ENCODE measurements around the gene ISCA1.

The ISCA1 gene

DNA sequence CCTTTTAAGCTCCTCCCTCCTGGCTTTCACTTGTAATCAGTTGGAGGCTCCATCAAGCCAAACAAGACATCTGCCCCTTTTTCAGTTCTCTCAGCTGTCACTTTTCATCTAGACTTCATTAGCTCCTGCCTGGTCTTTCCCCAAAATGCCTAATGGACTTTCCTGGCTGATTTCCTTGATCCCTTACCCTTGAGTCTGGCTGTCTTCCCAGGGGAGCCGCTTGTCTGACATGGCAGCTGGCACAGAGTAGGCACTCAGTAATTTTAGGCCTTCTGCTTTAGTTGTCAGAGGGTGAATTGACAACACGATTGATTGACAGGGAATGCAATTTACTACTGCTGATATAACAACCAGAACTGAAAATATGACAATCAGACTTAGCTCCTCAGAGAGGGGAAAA, 24.9 kb downstream of the ISCA1 start:
- H3K4me1 ChIP-seq (ENCODE audit: insufficient read depth, low read length) = no peaks in the 10 kb centered on the region
- H3K4me3 ChIP-seq (ENCODE audit: low read depth in 1 of 2, low read length in 2 of 2) = no peak overlapping the region
- no peak overlapping the region for H3K27ac ChIP-seq (ENCODE audit: low read depth, low read length)
- peaks cover 3% of the 10 kb centered on the region for H3K36me3 ChIP-seq (ENCODE audit: insufficient read depth, low read length)
- H3K9ac ChIP-seq (ENCODE audit: low read length) = no peak overlapping the region
- H3K9me3 ChIP-seq (ENCODE audit: low read length) = no peaks in the 10 kb centered on the region
- no peaks in the 10 kb centered on the region for H3K27me3 ChIP-seq (ENCODE audit: control insufficient read depth in 1 of 2, insufficient read depth in 2 of 2, low read length in 2 of 2)

DNA sequence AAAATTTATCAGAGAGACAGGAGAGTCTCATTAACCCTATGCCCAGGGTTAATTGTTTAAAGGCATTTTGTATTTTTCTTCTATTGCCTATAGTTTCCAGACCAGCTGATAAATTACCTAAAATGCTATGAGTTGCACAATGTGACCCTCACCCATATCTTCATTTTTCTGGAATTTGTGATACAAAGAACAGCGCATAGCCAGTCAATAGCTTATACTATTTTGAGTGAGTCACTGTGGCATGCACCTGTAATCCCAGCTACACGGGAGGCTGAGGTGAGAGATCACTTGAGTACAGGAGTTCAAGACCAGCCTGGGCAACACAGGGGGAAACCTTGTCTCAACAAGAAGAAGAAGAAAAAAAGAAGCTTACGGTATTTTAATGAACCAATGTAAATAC, 25.7 kb downstream of the ISCA1 start:
- H3K9ac ChIP-seq (ENCODE audit: low read length) = no peak overlapping the region
- H3K9me3 ChIP-seq (ENCODE audit: low read length) = no peaks in the 10 kb centered on the region
- H3K4me3 ChIP-seq (ENCODE audit: low read depth in 1 of 2, low read length in 2 of 2) = no peak overlapping the region
- H3K4me1 ChIP-seq (ENCODE audit: insufficient read depth, low read length) = no peaks in the 10 kb centered on the region
- no peaks in the 10 kb centered on the region for H3K27me3 ChIP-seq (ENCODE audit: control insufficient read depth in 1 of 2, insufficient read depth in 2 of 2, low read length in 2 of 2)
- H3K36me3 ChIP-seq (ENCODE audit: insufficient read depth, low read length) = no peaks in the 10 kb centered on the region
- H3K27ac ChIP-seq (ENCODE audit: low read depth, low read length) = no peak overlapping the region

DNA sequence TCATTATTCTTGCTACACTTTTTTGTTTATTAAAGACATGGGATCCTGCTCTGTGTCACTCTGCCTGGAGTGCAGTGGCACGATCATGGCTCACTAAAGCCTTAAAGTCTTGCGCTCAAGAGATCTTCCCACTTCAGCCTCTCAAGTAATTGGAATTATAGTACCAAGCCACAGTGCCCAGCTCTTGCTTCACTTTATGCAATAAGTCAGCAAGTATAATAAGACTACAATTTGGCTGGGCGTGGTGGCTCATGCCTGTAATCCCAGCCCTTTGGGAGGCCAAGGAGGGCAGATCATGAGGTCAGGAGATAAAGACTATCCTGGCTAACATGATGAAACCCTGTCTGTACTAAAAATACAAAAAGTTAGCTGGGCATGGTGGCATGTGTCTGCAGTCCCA, 28.8 kb downstream of the ISCA1 start:
- Histone ChIP-seq H3K9me3 (ENCODE audit: low read length) (no peaks in the 10 kb centered on the region), H3K4me1 (ENCODE audit: insufficient read depth, low read length) (no peaks in the 10 kb centered on the region), H3K36me3 (ENCODE audit: insufficient read depth, low read length) (no peaks in the 10 kb centered on the region), H3K27ac (ENCODE audit: low read depth, low read length) (no peak overlapping the region), H3K27me3 (ENCODE audit: control insufficient read depth in 1 of 2, insufficient read depth in 2 of 2, low read length in 2 of 2) (no peaks in the 10 kb centered on the region), H3K4me3 (ENCODE audit: low read depth in 1 of 2, low read length in 2 of 2) (no peak overlapping the region), H3K9ac (ENCODE audit: low read length) (no peak overlapping the region)

DNA sequence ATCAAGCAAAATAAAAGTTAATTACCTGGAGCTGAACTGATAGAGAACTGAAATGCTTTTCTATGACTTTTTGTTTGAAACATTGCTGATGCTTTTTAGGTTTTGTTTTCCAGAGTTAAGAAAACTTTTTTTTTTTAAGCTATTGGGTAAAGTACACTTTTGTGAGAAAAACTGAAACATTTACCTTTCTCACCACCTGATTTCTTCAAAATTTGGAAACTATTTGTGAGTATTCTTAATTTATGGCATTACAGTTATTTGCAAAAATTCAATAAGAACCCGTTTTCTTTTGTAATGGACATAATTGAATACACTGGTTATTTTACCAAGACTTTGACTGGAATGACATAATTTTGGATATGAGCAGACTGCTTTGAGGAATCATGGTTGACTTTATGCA, 29.5 kb downstream of the ISCA1 start:
- Histone ChIP-seq H3K4me3 (ENCODE audit: low read depth in 1 of 2, low read length in 2 of 2) (no peak overlapping the region), H3K9me3 (ENCODE audit: low read length) (no peaks in the 10 kb centered on the region), H3K27ac (ENCODE audit: low read depth, low read length) (no peak overlapping the region), H3K36me3 (ENCODE audit: insufficient read depth, low read length) (no peaks in the 10 kb centered on the region), H3K4me1 (ENCODE audit: insufficient read depth, low read length) (no peaks in the 10 kb centered on the region), H3K27me3 (ENCODE audit: control insufficient read depth in 1 of 2, insufficient read depth in 2 of 2, low read length in 2 of 2) (no peaks in the 10 kb centered on the region), H3K9ac (ENCODE audit: low read length) (no peak overlapping the region)

DNA sequence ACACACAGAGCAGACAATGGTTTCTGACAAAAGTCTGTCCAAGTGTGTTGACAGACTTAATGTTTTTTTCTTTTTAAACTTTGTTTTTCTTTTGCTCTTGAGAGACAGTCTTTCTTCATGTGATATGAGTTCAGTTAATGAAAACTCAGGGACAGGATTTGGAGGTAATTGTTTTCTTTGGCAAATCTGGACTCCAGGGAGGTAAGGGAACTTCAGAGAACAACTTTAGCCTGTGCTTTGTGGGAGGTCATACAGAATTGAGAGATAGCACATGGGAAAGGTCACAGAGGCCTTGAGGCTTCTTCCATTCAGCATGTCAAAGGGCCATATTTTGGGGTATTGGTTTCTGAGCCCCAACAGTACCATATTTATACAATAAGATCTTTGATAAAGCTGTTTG, 32.2 kb downstream of the ISCA1 start:
- H3K27me3 ChIP-seq (ENCODE audit: control insufficient read depth in 1 of 2, insufficient read depth in 2 of 2, low read length in 2 of 2) = no peaks in the 10 kb centered on the region
- H3K36me3 ChIP-seq (ENCODE audit: insufficient read depth, low read length) = no peaks in the 10 kb centered on the region
- H3K9me3 ChIP-seq (ENCODE audit: low read length) = no peaks in the 10 kb centered on the region
- H3K9ac ChIP-seq (ENCODE audit: low read length) = no peak overlapping the region
- no peaks in the 10 kb centered on the region for H3K4me1 ChIP-seq (ENCODE audit: insufficient read depth, low read length)
- no peak overlapping the region for H3K4me3 ChIP-seq (ENCODE audit: low read depth in 1 of 2, low read length in 2 of 2)
- H3K27ac ChIP-seq (ENCODE audit: low read depth, low read length) = no peak overlapping the region

DNA sequence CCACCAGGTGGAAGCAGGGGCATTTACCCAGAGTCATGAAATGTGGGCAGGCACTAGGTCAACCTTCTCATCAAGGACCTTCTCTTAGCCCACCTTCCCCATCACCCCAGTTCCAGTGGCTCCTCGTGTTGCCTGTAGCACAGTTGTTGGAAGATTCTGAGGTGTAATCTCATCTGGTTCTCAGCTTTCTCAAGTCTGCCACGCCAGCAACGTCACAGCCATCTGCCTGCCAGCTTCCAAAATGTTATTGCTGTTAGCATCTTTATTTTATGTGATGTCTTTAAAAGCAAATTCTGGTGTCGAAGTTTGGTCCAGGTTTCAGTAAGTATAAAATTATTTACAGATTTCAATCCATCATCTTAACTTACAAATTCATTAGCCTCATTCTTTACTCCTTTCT, 33.6 kb downstream of the ISCA1 start:
- Histone ChIP-seq H3K9ac (ENCODE audit: low read length) (no peak overlapping the region), H3K4me1 (ENCODE audit: insufficient read depth, low read length) (no peaks in the 10 kb centered on the region), H3K27me3 (ENCODE audit: control insufficient read depth in 1 of 2, insufficient read depth in 2 of 2, low read length in 2 of 2) (no peaks in the 10 kb centered on the region), H3K9me3 (ENCODE audit: low read length) (no peaks in the 10 kb centered on the region), H3K27ac (ENCODE audit: low read depth, low read length) (no peak overlapping the region), H3K36me3 (ENCODE audit: insufficient read depth, low read length) (no peaks in the 10 kb centered on the region), H3K4me3 (ENCODE audit: low read depth in 1 of 2, low read length in 2 of 2) (no peak overlapping the region)

DNA sequence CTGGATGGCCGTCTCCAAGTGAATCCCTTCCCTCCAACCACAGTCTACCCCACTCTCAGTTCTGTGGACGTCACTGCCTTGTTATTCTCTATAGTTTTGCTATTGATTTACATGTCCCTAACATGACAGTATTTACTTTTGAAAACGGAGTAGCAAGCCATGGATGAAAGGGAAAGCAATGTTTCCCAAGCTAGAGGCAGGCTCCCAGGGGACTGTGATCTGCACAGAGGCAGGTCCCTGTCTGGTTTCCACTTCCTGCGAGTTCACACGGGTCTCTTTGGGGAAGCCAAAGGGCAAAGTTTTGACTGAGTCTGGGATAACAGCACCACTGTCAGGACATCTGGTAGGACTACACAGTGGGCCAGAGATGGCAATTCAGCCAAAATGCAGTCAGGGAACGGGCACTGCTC, 35.6 kb downstream of the ISCA1 start:
- Histone ChIP-seq H3K36me3 (ENCODE audit: insufficient read depth, low read length) (no peaks in the 10 kb centered on the region), H3K9me3 (ENCODE audit: low read length) (no peaks in the 10 kb centered on the region), H3K27me3 (ENCODE audit: control insufficient read depth in 1 of 2, insufficient read depth in 2 of 2, low read length in 2 of 2) (no peaks in the 10 kb centered on the region), H3K27ac (ENCODE audit: low read depth, low read length) (no peak overlapping the region), H3K9ac (ENCODE audit: low read length) (no peak overlapping the region), H3K4me1 (ENCODE audit: insufficient read depth, low read length) (no peaks in the 10 kb centered on the region), H3K4me3 (ENCODE audit: low read depth in 1 of 2, low read length in 2 of 2) (no peak overlapping the region)

DNA sequence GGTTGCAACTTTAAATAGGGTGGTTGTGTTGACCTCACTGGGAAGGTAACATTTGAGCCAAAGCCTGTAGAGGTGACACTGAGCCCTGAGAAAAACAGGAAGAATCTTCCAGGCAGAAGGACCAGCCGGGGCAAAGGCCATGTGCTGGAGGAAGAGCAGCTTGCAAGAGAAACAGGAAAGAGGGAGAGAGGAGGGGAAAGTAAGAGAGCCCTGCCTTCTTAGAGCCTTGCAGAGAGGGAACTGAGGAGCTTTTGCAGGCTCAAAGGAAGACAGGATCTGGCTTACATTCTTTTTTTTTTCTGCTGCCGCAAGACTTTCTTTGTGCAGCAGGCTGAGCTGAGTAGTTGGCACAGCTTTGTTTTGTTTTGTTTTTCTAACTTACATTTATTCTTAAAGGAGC, 40.3 kb downstream of the ISCA1 start:
- peaks cover 4% of the 10 kb centered on the region for H3K4me1 ChIP-seq (ENCODE audit: insufficient read depth, low read length)
- no peaks in the 10 kb centered on the region for H3K9me3 ChIP-seq (ENCODE audit: low read length)
- no peak overlapping the region for H3K27ac ChIP-seq (ENCODE audit: low read depth, low read length)
- H3K4me3 ChIP-seq (ENCODE audit: low read depth in 1 of 2, low read length in 2 of 2) = no peak overlapping the region
- H3K27me3 ChIP-seq (ENCODE audit: control insufficient read depth in 1 of 2, insufficient read depth in 2 of 2, low read length in 2 of 2) = no peaks in the 10 kb centered on the region
- H3K36me3 ChIP-seq (ENCODE audit: insufficient read depth, low read length) = no peaks in the 10 kb centered on the region
- H3K9ac ChIP-seq (ENCODE audit: low read length) = no peak overlapping the region

DNA sequence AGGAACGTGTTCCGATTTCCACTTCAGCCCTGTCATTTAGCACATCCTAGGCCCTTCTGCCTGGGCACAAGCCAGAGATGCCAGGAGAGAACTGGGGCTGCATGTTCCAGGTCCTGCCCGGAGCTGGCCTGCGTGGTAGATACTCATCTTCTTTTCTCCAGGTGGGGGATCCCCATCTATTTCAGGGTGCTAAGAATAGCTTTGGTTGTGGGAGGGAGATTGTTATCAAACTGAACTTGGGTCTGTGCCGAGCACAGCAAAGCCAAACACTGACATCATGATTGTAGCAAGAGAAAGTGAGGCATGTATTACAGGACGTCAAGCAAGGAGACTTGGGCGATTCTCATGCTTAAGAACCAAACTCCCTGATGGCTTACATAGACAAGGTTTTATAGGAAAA, 41.1 kb downstream of the ISCA1 start:
- no peak overlapping the region for H3K9ac ChIP-seq (ENCODE audit: low read length)
- H3K4me3 ChIP-seq (ENCODE audit: low read depth in 1 of 2, low read length in 2 of 2) = no peak overlapping the region
- peaks cover 4% of the 10 kb centered on the region for H3K4me1 ChIP-seq (ENCODE audit: insufficient read depth, low read length)
- no peaks in the 10 kb centered on the region for H3K27me3 ChIP-seq (ENCODE audit: control insufficient read depth in 1 of 2, insufficient read depth in 2 of 2, low read length in 2 of 2)
- no peaks in the 10 kb centered on the region for H3K9me3 ChIP-seq (ENCODE audit: low read length)
- no peak overlapping the region for H3K27ac ChIP-seq (ENCODE audit: low read depth, low read length)
- H3K36me3 ChIP-seq (ENCODE audit: insufficient read depth, low read length) = no peaks in the 10 kb centered on the region

DNA sequence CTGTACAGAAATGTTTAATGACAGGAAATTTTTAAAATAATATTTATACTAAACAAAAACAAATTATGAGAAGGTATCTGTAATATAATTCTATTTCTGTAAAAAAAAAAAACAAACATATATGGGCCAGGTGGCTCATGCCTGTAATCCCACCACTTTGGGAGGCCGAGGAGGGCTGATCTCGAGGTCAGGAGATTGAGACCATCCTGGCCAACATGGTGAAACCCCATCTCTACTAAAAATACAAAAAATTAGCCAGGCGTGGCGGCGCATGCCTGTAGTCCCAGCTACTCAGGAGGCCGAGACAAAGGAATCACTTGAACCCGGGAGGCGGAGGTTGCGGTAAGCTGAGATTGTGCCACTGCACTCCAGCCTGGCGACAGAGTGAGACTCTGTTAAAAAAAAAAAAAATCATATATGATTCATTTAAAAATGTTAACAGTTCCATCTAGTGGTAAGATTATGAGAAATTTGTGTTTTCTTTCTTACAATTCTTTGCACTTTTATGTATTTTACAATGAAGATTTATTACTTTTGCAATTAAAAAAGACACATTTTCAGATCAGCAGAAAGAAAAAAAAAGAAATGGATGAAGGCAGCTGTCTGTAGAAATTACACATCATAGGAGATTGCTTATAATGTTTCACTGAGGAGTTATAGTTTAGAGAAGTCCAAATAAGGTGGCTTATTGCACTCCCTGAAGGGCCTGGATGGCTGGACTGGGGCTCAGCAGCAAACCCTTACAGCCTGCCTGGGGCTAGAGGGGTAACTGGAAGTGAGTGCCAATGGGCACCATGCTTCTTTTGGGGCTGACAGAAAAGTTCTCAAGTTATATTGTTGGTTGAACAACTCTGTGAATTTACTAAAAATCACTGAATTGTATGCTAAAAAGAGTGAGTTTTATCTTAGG, 43.2 kb downstream of the ISCA1 start:
- H3K9me3 ChIP-seq (ENCODE audit: low read length) = no peaks in the 10 kb centered on the region
- H3K9ac ChIP-seq (ENCODE audit: low read length) = no peak overlapping the region
- no peaks in the 10 kb centered on the region for H3K36me3 ChIP-seq (ENCODE audit: insufficient read depth, low read length)
- H3K4me3 ChIP-seq (ENCODE audit: low read depth in 1 of 2, low read length in 2 of 2) = no peak overlapping the region
- H3K27ac ChIP-seq (ENCODE audit: low read depth, low read length) = no peak overlapping the region
- peaks cover 4% of the 10 kb centered on the region for H3K4me1 ChIP-seq (ENCODE audit: insufficient read depth, low read length)
- H3K27me3 ChIP-seq (ENCODE audit: control insufficient read depth in 1 of 2, insufficient read depth in 2 of 2, low read length in 2 of 2) = no peaks in the 10 kb centered on the region

DNA sequence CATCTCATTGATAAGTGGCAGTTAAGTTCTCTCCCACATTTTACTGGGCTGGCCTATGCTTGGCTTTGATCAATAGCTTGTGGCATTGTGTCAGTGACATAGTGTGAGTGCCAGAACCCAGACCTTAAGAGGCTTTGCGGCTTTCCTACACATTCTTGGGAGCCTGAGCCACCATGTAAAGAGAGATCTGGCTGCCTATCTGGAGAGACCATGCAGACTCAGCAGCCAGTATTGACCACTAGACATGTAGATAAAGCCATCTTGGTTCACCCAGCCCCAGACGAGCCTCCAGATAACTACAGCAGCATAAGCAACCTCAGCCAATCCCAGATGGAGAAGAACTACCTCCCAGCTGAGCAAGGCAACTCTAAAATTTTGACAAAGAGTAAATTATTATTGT, 51.5 kb downstream of the ISCA1 start:
- no peak overlapping the region for H3K9ac ChIP-seq (ENCODE audit: low read length)
- H3K9me3 ChIP-seq (ENCODE audit: low read length) = no peaks in the 10 kb centered on the region
- no peaks in the 10 kb centered on the region for H3K4me1 ChIP-seq (ENCODE audit: insufficient read depth, low read length)
- H3K27ac ChIP-seq (ENCODE audit: low read depth, low read length) = no peak overlapping the region
- no peaks in the 10 kb centered on the region for H3K27me3 ChIP-seq (ENCODE audit: control insufficient read depth in 1 of 2, insufficient read depth in 2 of 2, low read length in 2 of 2)
- no peak overlapping the region for H3K4me3 ChIP-seq (ENCODE audit: low read depth in 1 of 2, low read length in 2 of 2)
- H3K36me3 ChIP-seq (ENCODE audit: insufficient read depth, low read length) = no peaks in the 10 kb centered on the region

DNA sequence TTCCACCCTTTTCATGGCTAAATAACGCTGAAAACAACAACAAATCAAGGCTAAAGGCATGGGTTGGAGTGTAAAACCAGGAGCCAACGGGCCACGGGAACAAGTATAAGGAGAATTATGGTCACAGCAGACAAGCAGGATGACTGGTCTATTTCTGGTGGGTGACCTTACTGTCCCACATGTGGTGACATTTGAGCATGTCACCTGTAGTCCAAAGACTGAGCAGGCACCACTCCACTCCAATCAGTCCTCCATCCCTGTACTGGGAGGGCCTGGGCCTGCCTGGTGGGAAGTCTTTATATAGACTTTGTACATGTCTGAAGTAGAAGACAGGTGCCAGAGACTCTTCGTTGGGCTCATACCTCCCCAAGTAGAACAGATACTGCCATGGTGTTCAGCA, 59.7 kb downstream of the ISCA1 start:
- Histone ChIP-seq H3K27ac (ENCODE audit: low read depth, low read length) (no peak overlapping the region), H3K4me3 (ENCODE audit: low read depth in 1 of 2, low read length in 2 of 2) (no peak overlapping the region), H3K9ac (ENCODE audit: low read length) (no peak overlapping the region), H3K4me1 (ENCODE audit: insufficient read depth, low read length) (no peaks in the 10 kb centered on the region), H3K9me3 (ENCODE audit: low read length) (no peaks in the 10 kb centered on the region), H3K36me3 (ENCODE audit: insufficient read depth, low read length) (no peaks in the 10 kb centered on the region), H3K27me3 (ENCODE audit: control insufficient read depth in 1 of 2, insufficient read depth in 2 of 2, low read length in 2 of 2) (no peaks in the 10 kb centered on the region)

All from muscle layer of colon (tissue), 2 donors.